Heart right ventricle (tissue), 16 donors: ENCODE measurements around the gene LMTK3. TPM values are rescaled to one million over a fixed set of nuclear protein-coding genes. Genes with fewer than 3 reads are reported as not detected.

Experiments used
- ATAC-seq, 8 donors: fragments of 200-7000 bp; cut with Tn5 transposase; one replicate each; pipeline ENCODE4 v1.9.1; 2020; ENCODE audit warnings: mild to moderate bottlenecking in 8 of 8, moderate library complexity in 8 of 8, moderate number of reproducible peaks in 1 of 8
- DNase-seq, 2 donors: peaks; one replicate each; pipeline ENCODE4 v3.0.0-alpha.2; 2020
- H3K27ac ChIP-seq, 10 donors: fragments of 200-600 bp; sonication (generic) in 2 of 10; one replicate each; pipeline versions ENCODE4 v1.5.0 to v1.8.0; 2020 to 2022; ENCODE audit warnings: mild to moderate bottlenecking in 3 of 10
- H3K27me3 ChIP-seq, 7 donors: fragments of 200-600 bp; one replicate each; pipeline ENCODE4 v1.8.0; 2021 to 2022; ENCODE audit warnings: mild to moderate bottlenecking in 2 of 7
- H3K36me3 ChIP-seq, 9 donors: fragments of 200-600 bp; sonication (generic) in 1 of 9; one replicate each; pipeline versions ENCODE4 v1.5.0 to v1.8.0; 2020 to 2022; ENCODE audit warnings: mild to moderate bottlenecking in 2 of 9
- H3K4me1 ChIP-seq, 9 donors: fragments of 200-600 bp; sonication (generic) in 1 of 9; one replicate each; pipeline versions ENCODE4 v1.5.0 to v1.8.0; 2020 to 2022; ENCODE audit warnings: mild to moderate bottlenecking in 4 of 9
- H3K4me3 ChIP-seq, 10 donors: fragments of 200-600 bp; sonication (generic) in 2 of 10; one replicate each; pipeline versions ENCODE4 v1.5.0 to v1.8.0; 2020 to 2022; ENCODE audit warnings: mild to moderate bottlenecking in 7 of 10, moderate library complexity in 2 of 10
- H3K9me3 ChIP-seq, 11 donors: fragments of 200-600 bp in 10 of 11; sonication (generic) in 2 of 11; one replicate each; pipeline versions ENCODE4 v1.5.0 to v1.8.0; 2013 to 2022; ENCODE audit warnings: mild to moderate bottlenecking in 2 of 11, control low read depth in 1 of 11, moderate library complexity in 1 of 11
- WGBS, 2 donors: extraction: QIAGEN DNeasy Blood & Tissue Kit; methylation state at CpG; one replicate each; pipeline ENCODE4 v1.1.7; 2013; ENCODE audit warnings: inconsistent platforms in 1 of 2; 5-methylcytosine and 5-hydroxymethylcytosine counted together
- intact Hi-C, 10 donors: fragments of 100-400 bp; cut with DNase I; formaldehyde crosslinking; loops; one replicate each; pipeline versions ENCODE4 v1.11.1 to v1.14.2; 2022
- polyA plus RNA-seq, 2 donors: library from polyadenylated mRNA; stranded (reverse); fragments of 200-250 nt; gene quantifications; one replicate each; pipeline ENCODE4 v1.2.3, GENCODE V29; 2013
- total RNA-seq, 10 donors: library from RNA; stranded (reverse); fragmentation: NEBNext Ultra II Directional in 3 of 10; extraction: Animal tissue kit (Norgen Biotek cat#: 25700) in 3 of 10; gene quantifications; one replicate each; pipeline versions ENCODE4 v1.2.1 to v1.2.4, GENCODE V29; 2021 to 2023
- TF ChIP-seq, protein P1 (sequence below), 9 donors: fragments of 200-600 bp; sonication (generic) in 2 of 9; IDR thresholded peaks; one replicate each; pipeline versions ENCODE4 v1.5.0 to v1.8.0; 2021 to 2022; ENCODE audit warnings: antibody characterized with exemption in 9 of 9, mild to moderate bottlenecking in 5 of 9, moderate library complexity in 1 of 9
- donor health status: Arrhythmogenic right ventricular cardiomyopathy.
- donor health status: ischemic (EF 13 %, LVEDD 7.1; RV severe dilation, severe dysfunction).
- donor health status: healthy with polysubstance abuse.
- donor health status: DM: no; HTN: yes; CAD: no.
- donor health status: DM: no; HTN: no; CAD: no.
- donor health status: ischemic (EF 25% LVEDD 6.9; RV normal size, moderate dysfunction).
- donor health status: ischemic (EF 25% LVEDD 5.7; RV mildly dilated, moderate dysfunction).
- donor health status: healthy.
- donor health status: DM: yes; HTN: yes; CAD: no.
- donor health status: Ischemic cardiomyopathy.
- donor health status: ischemic (EF 35%, LVEDD 5.7; RV mildly dilated, moderate dysfunction).
- donor health status: nonischemic (EF 11% LVEDD 7.7; RV severe dilation, severe dysfunction).
- donor health status: DM: yes; HTN: yes; CAD: no.
- donor health status: PGD.
- donor health status: ischemic (EF 29% LVEDD 5.4; RV normal size, mild dysfunction).
- donor health status: nonischemic (EF 23%, LVEDD 6.1; RV moderate dilation, normal function).

LMTK3 gene
- total and polyA plus RNA-seq, 12 donors: 0.12 to 1.5 (median 0.88) TPM

- peaks cover 0 to 45% (median 16%) of the 10 kb centered on the region in 7 donors for H3K27me3 ChIP-seq
- H3K36me3 ChIP-seq: no peaks in the 10 kb centered on the region
- H3K4me1 ChIP-seq: peaks cover 0 to 4% (median 0%) of the 10 kb centered on the region in 9 donors
- H3K4me3 ChIP-seq: no peak overlapping the region
- ATAC-seq: peak in 1 of 8 donors; percentile 63
- intact Hi-C loops: no loop called here
- DNase-seq: peak in 1 of 2 donors; percentile 15
- TF ChIP-seq, protein P1, sequence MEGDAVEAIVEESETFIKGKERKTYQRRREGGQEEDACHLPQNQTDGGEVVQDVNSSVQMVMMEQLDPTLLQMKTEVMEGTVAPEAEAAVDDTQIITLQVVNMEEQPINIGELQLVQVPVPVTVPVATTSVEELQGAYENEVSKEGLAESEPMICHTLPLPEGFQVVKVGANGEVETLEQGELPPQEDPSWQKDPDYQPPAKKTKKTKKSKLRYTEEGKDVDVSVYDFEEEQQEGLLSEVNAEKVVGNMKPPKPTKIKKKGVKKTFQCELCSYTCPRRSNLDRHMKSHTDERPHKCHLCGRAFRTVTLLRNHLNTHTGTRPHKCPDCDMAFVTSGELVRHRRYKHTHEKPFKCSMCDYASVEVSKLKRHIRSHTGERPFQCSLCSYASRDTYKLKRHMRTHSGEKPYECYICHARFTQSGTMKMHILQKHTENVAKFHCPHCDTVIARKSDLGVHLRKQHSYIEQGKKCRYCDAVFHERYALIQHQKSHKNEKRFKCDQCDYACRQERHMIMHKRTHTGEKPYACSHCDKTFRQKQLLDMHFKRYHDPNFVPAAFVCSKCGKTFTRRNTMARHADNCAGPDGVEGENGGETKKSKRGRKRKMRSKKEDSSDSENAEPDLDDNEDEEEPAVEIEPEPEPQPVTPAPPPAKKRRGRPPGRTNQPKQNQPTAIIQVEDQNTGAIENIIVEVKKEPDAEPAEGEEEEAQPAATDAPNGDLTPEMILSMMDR (IDR thresholded peaks at IDR 0.05): no peak
- 21 to 25% methylated on average over 18 of the region's 18 CpGs for WGBS, 2 donors
- no peaks in the 10 kb centered on the region for H3K9me3 ChIP-seq
- H3K27ac ChIP-seq: no peak overlapping the region
These were observed 42.2 kb upstream of the LMTK3 start for GRCh38 chr19:48553676-48554384.

- Histone ChIP-seq H3K36me3 (no peaks in the 10 kb centered on the region), H3K4me3 (no peak overlapping the region), H3K27ac (no peak overlapping the region), H3K27me3 (peaks cover 0 to 42% (median 9%) of the 10 kb centered on the region in 7 donors), H3K9me3 (no peaks in the 10 kb centered on the region), H3K4me1 (peaks cover 0 to 4% (median 0%) of the 10 kb centered on the region in 9 donors)
- ATAC-seq: peak in 1 of 8 donors; percentile 10
- TF ChIP-seq, protein P1 (IDR thresholded peaks at IDR 0.05): no peak
- intact Hi-C loops: no loop called here
- DNase-seq: no peak
- 83 to 84% methylated on average over 19 of the region's 19 CpGs for WGBS, 2 donors
These were observed 41.0 kb upstream of the LMTK3 start for GRCh38 chr19:48552406-48553322.

DNA sequence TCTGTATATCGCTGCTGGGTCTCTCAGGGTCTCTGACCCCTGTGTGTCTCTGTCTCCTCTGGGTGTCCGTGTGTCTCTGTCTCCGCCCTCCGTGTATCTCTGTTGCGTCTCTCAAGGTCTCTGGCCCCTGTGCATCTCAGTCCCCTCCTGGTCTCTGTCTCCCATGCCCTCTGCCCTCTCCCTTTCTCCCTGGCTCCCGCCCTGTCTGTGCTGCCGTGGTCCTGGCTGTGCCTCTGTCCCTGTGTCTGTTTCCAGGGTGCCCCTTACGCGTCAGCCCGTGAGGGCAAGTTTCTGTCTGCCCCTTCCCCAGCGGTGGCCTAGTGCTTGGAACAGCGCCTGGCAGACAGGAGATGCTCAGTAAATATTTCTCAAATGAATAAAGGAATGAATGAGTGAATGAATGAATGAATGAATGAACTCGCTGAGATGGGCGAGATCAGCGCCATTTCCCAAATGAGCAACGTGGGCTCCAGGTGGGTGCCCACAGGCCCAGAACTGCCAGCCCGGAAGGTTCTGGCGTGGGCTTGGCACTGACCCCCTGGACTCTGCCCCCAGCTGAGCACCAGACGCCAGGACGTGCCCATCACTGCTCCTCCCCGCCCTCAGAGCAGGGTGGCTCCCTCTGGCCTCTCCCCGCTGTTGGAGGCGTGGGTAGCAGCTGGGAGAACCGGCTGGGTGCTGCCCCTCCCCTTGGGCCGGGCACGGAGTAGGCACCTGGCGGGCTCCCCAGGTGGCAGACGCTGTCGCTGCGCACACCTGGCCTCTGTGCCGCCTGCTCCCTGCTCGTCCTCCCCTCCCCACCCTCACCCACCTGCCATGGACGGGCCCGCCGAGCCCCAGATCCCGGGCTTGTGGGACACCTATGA, 40.0 kb upstream of the LMTK3 start, which contains the start of gene SULT2B1:
Gene SULT2B1, plus strand, starts transcription at position 736 of the 866 bp plus-strand sequence. Its CDS starts 81 bp downstream, at position 817.
- Histone ChIP-seq H3K27me3 (peaks cover 0 to 47% (median 14%) of the 10 kb centered on the region in 7 donors), H3K4me3 (no peak within 1 kb of the TSS), H3K9me3 (no peaks in the 10 kb centered on the region), H3K36me3 (no peaks in the 10 kb centered on the region), H3K4me1 (peaks cover 0 to 4% (median 0%) of the 10 kb centered on the region in 9 donors), H3K27ac (no peak within 1 kb of the TSS)
- TF ChIP-seq, protein P1 (IDR thresholded peaks at IDR 0.05): no peak
- peak in 1 of 8 donors; percentile 42 for ATAC-seq
- 71 to 74% methylated on average over 36 of the region's 36 CpGs for WGBS, 2 donors
- intact Hi-C loops: no loop called here
- DNase-seq: no peak
